ENCODE results near the gene CNTN4. TPM values are rescaled to one million over a fixed set of nuclear protein-coding genes. Genes with fewer than 3 reads are reported as not detected.

Gene CNTN4
- total and polyA plus RNA-seq, 2 of the 8 experiments (the other 6 are each of a cell fraction or from before 2014, with no cell fraction given) = 0.41 to 2.2 TPM

DNA sequence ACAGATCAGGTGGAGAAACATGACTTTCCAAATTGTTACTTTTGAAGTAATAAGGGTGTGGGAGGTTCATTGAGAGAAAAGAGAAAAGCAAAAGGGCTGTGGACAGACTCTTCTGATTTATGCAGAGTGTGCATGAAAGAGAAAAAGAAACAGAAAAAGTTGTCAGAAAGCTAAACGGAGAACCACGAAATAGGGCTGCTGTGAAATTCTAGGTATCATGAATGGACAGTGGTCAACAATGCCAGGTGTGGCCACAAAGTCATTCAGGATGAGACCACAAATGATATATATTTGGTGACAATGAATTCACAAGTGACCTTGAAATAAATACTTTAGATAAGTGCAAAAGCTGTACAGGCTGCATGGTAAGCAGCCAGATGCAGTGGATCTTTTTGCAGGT is 841.4 kb downstream of the CNTN4 start (continued):
- TF ChIP-seq, protein P1, sequence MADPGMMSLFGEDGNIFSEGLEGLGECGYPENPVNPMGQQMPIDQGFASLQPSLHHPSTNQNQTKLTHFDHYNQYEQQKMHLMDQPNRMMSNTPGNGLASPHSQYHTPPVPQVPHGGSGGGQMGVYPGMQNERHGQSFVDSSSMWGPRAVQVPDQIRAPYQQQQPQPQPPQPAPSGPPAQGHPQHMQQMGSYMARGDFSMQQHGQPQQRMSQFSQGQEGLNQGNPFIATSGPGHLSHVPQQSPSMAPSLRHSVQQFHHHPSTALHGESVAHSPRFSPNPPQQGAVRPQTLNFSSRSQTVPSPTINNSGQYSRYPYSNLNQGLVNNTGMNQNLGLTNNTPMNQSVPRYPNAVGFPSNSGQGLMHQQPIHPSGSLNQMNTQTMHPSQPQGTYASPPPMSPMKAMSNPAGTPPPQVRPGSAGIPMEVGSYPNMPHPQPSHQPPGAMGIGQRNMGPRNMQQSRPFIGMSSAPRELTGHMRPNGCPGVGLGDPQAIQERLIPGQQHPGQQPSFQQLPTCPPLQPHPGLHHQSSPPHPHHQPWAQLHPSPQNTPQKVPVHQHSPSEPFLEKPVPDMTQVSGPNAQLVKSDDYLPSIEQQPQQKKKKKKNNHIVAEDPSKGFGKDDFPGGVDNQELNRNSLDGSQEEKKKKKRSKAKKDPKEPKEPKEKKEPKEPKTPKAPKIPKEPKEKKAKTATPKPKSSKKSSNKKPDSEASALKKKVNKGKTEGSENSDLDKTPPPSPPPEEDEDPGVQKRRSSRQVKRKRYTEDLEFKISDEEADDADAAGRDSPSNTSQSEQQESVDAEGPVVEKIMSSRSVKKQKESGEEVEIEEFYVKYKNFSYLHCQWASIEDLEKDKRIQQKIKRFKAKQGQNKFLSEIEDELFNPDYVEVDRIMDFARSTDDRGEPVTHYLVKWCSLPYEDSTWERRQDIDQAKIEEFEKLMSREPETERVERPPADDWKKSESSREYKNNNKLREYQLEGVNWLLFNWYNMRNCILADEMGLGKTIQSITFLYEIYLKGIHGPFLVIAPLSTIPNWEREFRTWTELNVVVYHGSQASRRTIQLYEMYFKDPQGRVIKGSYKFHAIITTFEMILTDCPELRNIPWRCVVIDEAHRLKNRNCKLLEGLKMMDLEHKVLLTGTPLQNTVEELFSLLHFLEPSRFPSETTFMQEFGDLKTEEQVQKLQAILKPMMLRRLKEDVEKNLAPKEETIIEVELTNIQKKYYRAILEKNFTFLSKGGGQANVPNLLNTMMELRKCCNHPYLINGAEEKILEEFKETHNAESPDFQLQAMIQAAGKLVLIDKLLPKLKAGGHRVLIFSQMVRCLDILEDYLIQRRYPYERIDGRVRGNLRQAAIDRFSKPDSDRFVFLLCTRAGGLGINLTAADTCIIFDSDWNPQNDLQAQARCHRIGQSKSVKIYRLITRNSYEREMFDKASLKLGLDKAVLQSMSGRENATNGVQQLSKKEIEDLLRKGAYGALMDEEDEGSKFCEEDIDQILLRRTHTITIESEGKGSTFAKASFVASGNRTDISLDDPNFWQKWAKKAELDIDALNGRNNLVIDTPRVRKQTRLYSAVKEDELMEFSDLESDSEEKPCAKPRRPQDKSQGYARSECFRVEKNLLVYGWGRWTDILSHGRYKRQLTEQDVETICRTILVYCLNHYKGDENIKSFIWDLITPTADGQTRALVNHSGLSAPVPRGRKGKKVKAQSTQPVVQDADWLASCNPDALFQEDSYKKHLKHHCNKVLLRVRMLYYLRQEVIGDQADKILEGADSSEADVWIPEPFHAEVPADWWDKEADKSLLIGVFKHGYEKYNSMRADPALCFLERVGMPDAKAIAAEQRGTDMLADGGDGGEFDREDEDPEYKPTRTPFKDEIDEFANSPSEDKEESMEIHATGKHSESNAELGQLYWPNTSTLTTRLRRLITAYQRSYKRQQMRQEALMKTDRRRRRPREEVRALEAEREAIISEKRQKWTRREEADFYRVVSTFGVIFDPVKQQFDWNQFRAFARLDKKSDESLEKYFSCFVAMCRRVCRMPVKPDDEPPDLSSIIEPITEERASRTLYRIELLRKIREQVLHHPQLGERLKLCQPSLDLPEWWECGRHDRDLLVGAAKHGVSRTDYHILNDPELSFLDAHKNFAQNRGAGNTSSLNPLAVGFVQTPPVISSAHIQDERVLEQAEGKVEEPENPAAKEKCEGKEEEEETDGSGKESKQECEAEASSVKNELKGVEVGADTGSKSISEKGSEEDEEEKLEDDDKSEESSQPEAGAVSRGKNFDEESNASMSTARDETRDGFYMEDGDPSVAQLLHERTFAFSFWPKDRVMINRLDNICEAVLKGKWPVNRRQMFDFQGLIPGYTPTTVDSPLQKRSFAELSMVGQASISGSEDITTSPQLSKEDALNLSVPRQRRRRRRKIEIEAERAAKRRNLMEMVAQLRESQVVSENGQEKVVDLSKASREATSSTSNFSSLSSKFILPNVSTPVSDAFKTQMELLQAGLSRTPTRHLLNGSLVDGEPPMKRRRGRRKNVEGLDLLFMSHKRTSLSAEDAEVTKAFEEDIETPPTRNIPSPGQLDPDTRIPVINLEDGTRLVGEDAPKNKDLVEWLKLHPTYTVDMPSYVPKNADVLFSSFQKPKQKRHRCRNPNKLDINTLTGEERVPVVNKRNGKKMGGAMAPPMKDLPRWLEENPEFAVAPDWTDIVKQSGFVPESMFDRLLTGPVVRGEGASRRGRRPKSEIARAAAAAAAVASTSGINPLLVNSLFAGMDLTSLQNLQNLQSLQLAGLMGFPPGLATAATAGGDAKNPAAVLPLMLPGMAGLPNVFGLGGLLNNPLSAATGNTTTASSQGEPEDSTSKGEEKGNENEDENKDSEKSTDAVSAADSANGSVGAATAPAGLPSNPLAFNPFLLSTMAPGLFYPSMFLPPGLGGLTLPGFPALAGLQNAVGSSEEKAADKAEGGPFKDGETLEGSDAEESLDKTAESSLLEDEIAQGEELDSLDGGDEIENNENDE (IDR thresholded peaks at IDR 0.05; ENCODE audit: insufficient replicate concordance, low read length) = no peak
